ENCODE measurements around the gene EDAR. TPM values are rescaled to one million over a fixed set of nuclear protein-coding genes. Genes with fewer than 3 reads are reported as not detected.

EDAR gene
- total RNA-seq, 1 donor from 2014 or later: 0.12 TPM

GRCh38 chr2:109029490-109030201 lies 40.6 kb upstream of the EDAR start:
- Histone ChIP-seq H3K27ac (no peak overlapping the region), H3K27me3 (ENCODE audit: low read depth) (no peaks in the 10 kb centered on the region), H3K9me3 (no peaks in the 10 kb centered on the region), H3K4me1 (peaks cover 18% of the 10 kb centered on the region), H3K36me3 (no peaks in the 10 kb centered on the region), H3K4me3 (no peak overlapping the region)
- no peak for TF ChIP-seq CTCF (IDR thresholded peaks at IDR 0.05)
- intact Hi-C loops (cut with DNase I): no loop called here
- no peak for DNase-seq
- no peak for ATAC-seq

DNA sequence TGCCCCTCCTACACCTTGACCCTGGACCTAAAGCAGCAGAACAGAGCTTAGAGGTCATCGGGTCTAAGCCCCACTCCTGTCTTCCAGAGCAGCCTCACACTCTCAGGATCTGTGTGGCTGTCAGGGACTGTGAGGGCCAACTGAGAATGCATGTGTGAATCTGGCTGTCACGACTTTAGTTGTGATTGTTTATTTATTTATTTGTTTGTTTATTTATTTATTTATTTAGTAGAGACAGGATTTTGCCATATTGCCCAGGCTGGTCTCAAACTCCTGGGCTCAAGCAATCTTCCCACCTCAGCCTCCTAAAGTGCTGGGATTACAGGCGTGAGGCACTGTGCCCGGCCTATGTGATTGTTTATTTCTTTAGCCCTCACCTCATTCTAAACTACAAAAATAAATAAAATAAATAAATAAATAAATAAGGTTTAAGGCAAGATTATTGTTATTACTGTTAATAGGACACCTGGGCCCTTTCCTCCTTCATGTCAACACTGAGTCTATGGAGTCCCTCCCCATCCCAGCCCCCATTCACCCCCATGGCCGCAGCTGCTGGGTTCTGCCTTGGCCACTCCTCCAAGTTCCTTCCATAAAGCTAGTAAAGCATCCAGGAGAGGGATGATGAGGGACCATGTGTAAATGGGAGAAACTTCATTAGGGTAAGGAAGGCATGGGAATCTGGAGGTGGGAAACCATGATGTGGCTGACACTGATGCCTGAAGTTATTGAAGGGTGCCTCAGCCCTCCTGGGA lies 39.9 kb upstream of the EDAR start:
- Histone ChIP-seq H3K4me3 (no peak overlapping the region), H3K36me3 (no peaks in the 10 kb centered on the region), H3K9me3 (no peaks in the 10 kb centered on the region), H3K27me3 (ENCODE audit: low read depth) (no peaks in the 10 kb centered on the region), H3K27ac (no peak overlapping the region), H3K4me1 (peaks cover 18% of the 10 kb centered on the region)
- intact Hi-C loops (cut with DNase I): no loop called here
- ATAC-seq (no peak), DNase-seq (no peak)
- TF ChIP-seq CTCF (IDR thresholded peaks at IDR 0.05): no peak

DNA sequence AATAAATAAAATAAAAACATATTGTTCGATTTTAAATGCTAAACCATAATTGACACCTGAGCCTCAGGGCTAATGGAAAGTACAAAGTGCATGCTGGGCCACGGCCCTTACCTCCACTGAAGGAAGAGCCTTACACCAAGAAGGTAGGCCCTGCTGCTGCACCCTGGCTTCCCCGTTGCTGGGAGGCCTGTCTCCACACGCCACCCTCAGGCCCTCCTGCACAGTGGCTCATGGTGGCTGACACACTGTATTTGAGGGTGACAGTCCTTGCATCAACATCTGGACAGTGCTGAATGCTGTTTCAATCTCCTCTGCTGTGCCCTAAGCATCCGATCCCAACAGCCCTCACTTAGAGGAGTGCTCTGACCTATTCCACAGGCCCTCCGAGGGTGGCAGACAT lies 39.3 kb upstream of the EDAR start:
- Histone ChIP-seq H3K4me1 (peaks cover 18% of the 10 kb centered on the region), H3K9me3 (no peaks in the 10 kb centered on the region), H3K27me3 (ENCODE audit: low read depth) (no peaks in the 10 kb centered on the region), H3K4me3 (no peak overlapping the region), H3K27ac (no peak overlapping the region), H3K36me3 (no peaks in the 10 kb centered on the region)
- ATAC-seq (no peak), DNase-seq (no peak)
- no peak for TF ChIP-seq CTCF (IDR thresholded peaks at IDR 0.05)
- intact Hi-C loops (cut with DNase I): no loop called here

DNA sequence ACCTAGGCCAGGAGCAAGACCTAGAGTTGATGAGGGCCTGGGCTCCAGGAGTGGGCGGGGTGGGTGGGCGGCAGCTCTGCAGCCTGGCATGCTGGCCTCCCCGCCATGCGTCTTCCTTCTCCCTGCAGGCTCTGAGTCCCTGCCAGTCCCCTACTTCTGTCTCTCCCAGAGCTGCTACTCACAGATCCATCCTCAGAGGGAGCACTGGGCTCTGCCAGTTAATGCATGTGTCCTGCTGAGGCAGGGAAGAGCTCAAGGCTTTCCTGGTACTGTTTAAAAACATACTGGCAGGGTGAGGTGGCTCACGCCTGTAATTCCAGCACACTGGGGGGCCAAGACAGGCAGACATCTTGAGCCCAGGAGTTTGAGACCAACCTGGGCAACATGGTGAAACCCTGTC lies 38.7 kb upstream of the EDAR start:
- H3K4me3 ChIP-seq: no peak overlapping the region
- H3K27ac ChIP-seq: no peak overlapping the region
- no peak for TF ChIP-seq CTCF (IDR thresholded peaks at IDR 0.05)
- DNase-seq: no peak
- H3K9me3 ChIP-seq: no peaks in the 10 kb centered on the region
- intact Hi-C loops (cut with DNase I): no loop called here
- peaks cover 17% of the 10 kb centered on the region for H3K4me1 ChIP-seq
- H3K36me3 ChIP-seq: no peaks in the 10 kb centered on the region
- H3K27me3 ChIP-seq (ENCODE audit: low read depth): no peaks in the 10 kb centered on the region
- ATAC-seq: no peak

DNA sequence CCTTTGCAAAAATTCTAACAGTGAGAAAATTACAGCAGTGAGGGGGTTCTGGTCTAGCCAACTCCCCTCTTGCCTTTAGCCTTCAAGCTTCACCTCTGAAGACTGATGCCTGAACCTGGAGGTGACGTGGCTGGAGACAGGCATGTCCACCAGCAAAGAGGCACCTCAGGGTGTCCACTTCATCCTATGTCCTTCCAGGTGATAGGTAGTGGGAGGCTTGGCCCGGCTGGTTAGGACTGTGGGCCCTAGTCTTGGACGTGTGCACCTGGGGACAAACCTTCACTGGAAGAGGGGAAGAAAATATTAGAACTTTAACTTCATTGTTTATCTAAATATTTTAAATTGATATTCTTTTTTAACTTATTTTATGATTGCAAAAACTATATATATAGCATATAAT lies 35.5 kb upstream of the EDAR start:
- ATAC-seq: no peak
- no peaks in the 10 kb centered on the region for H3K36me3 ChIP-seq
- H3K27ac ChIP-seq: no peak overlapping the region
- no peak overlapping the region for H3K4me3 ChIP-seq
- DNase-seq: no peak
- H3K4me1 ChIP-seq: no peaks in the 10 kb centered on the region
- intact Hi-C loops (cut with DNase I): no loop called here
- H3K9me3 ChIP-seq: no peaks in the 10 kb centered on the region
- no peak for TF ChIP-seq CTCF (IDR thresholded peaks at IDR 0.05)
- H3K27me3 ChIP-seq (ENCODE audit: low read depth): no peaks in the 10 kb centered on the region
